Ishikawa (cell line): ENCODE measurements around the gene SLC9A7.

Source experiments
- CEBPB ChIP-seq: IDR thresholded peaks from 2 replicates; pipeline ENCODE4 v1.6.1; 2012
- CREB1 ChIP-seq: IDR thresholded peaks from 2 replicates; pipeline ENCODE4 v1.6.1; 2012; ENCODE audit warnings: low read depth
- EGR1 ChIP-seq: IDR thresholded peaks from 2 replicates; pipeline ENCODE4 v1.6.1; 2012
- EP300 ChIP-seq: IDR thresholded peaks from 2 replicates; pipeline ENCODE4 v1.6.1; 2012; ENCODE audit warnings: borderline replicate concordance
- FOXM1 ChIP-seq: IDR thresholded peaks from 2 replicates; pipeline ENCODE4 v1.6.1; 2012; ENCODE audit warnings: low read depth, borderline replicate concordance
- MAX ChIP-seq: IDR thresholded peaks from 2 replicates; pipeline ENCODE4 v1.6.1; 2012
- NFIC ChIP-seq: IDR thresholded peaks from 2 replicates; pipeline ENCODE4 v1.6.1; 2012
- RAD21 ChIP-seq: IDR thresholded peaks from 2 replicates; pipeline ENCODE4 v1.6.1; 2012; ENCODE audit warnings: low read depth
- REST ChIP-seq: IDR thresholded peaks from 2 replicates; pipeline ENCODE4 v1.6.1; 2012; ENCODE audit warnings: low read depth, mild to moderate bottlenecking
- TAF1 ChIP-seq: IDR thresholded peaks from 2 replicates; pipeline ENCODE4 v1.6.1; 2012; ENCODE audit warnings: low read depth, mild to moderate bottlenecking
- TCF12 ChIP-seq: IDR thresholded peaks from 2 replicates; pipeline ENCODE4 v1.6.1; 2012; ENCODE audit warnings: low read depth
- TEAD4 ChIP-seq: IDR thresholded peaks from 2 replicates; pipeline ENCODE4 v1.6.1; 2012
- USF1 ChIP-seq: IDR thresholded peaks from 2 replicates; pipeline ENCODE4 v1.6.1; 2012
- YY1 ChIP-seq: IDR thresholded peaks from 2 replicates; pipeline ENCODE4 v1.6.1; 2012; ENCODE audit warnings: low read depth
- ZBTB7A ChIP-seq: IDR thresholded peaks from 2 replicates; pipeline ENCODE4 v1.6.1; 2012; ENCODE audit warnings: low read depth

SLC9A7 gene

GRCh38 chrX:46690818-46691217, 68.1 kb downstream of the SLC9A7 start:
- no peak for TF ChIP-seq USF1
- no peak for TF ChIP-seq EGR1
- no peak for TF ChIP-seq YY1
- TF ChIP-seq NFIC: no peak
- TF ChIP-seq EP300: no peak
- TF ChIP-seq REST: no peak
- no peak for TF ChIP-seq TCF12
- no peak for TF ChIP-seq RAD21
- TF ChIP-seq ZBTB7A: no peak
- TF ChIP-seq TEAD4: no peak

- TF ChIP-seq USF1 (no peak), CEBPB (peak; percentile 40; the same call in 1 of the 2 replicates), CREB1 (no peak)
Observed at GRCh38 chrX:46687619-46688018, 71.3 kb downstream of the SLC9A7 start.

- no peak for TF ChIP-seq MAX
- peak; percentile 60 for TF ChIP-seq RAD21
- TF ChIP-seq FOXM1: no peak
Observed at GRCh38 chrX:46686003-46686645, 72.8 kb downstream of the SLC9A7 start.

GRCh38 chrX:46683048-46683447, 75.9 kb downstream of the SLC9A7 start:
- no peak for TF ChIP-seq TCF12
- TF ChIP-seq ZBTB7A: no peak
- TF ChIP-seq REST: no peak
- TF ChIP-seq EGR1: no peak
- no peak for TF ChIP-seq YY1
- no peak for TF ChIP-seq TAF1
- TF ChIP-seq USF1: no peak
- TF ChIP-seq EP300: no peak
- TF ChIP-seq RAD21: no peak
- no peak for TF ChIP-seq MAX
- no peak for TF ChIP-seq CREB1

- TF ChIP-seq TAF1: no peak
- TF ChIP-seq EGR1: no peak
- TF ChIP-seq CEBPB: no peak
- no peak for TF ChIP-seq FOXM1
- no peak for TF ChIP-seq USF1
- no peak for TF ChIP-seq MAX
- no peak for TF ChIP-seq CREB1
- no peak for TF ChIP-seq EP300
- no peak for TF ChIP-seq TCF12
- no peak for TF ChIP-seq REST
- no peak for TF ChIP-seq NFIC
- TF ChIP-seq RAD21: no peak
- no peak for TF ChIP-seq YY1
Observed at GRCh38 chrX:46681849-46682248, 77.1 kb downstream of the SLC9A7 start.
